ENCODE measurements around the gene CLASP2.

DNA sequence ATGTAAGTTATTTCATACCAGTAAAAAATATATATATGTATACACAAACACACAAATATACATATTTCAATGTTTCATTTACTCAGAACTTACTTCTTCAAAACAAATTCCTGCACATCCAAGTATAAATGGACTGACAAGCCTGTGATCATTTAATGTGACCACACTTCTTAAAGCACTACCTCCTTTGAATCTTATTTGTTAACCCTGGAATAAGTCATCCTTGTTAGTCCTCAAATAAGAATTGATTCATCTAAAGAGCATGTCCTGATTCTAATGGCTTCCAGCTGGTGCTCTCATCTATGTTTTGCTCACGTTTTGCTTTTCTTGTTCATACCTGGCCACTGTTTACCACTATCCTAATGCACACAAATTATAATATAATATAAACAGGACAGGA, 173.9 kb downstream of the CLASP2 start:
- TF ChIP-seq EP300 (IDR thresholded peaks at IDR 0.05; ENCODE audit: borderline replicate concordance) (no peak), RAD21 (IDR thresholded peaks at IDR 0.05; ENCODE audit: low read depth) (no peak), CEBPB (IDR thresholded peaks at IDR 0.05) (no peak), FOXM1 (IDR thresholded peaks at IDR 0.05; ENCODE audit: borderline replicate concordance, low read depth) (no peak)

Measured in Ishikawa (cell line).